ENCODE results near the gene CACNA1C.
"Not testable (repeated sequence)": the region's sequence is repeated elsewhere in the genome, so short reads cannot be mapped to it uniquely, and the experiment has no call there.

The CACNA1C gene

GRCh38 chr12:2483713-2484112, 430.9 kb downstream of the CACNA1C start:
- H3K27ac ChIP-seq, result no peak overlapping the region
- DNase-seq (ENCODE audit: low read depth, low spot score), result no peak

DNA sequence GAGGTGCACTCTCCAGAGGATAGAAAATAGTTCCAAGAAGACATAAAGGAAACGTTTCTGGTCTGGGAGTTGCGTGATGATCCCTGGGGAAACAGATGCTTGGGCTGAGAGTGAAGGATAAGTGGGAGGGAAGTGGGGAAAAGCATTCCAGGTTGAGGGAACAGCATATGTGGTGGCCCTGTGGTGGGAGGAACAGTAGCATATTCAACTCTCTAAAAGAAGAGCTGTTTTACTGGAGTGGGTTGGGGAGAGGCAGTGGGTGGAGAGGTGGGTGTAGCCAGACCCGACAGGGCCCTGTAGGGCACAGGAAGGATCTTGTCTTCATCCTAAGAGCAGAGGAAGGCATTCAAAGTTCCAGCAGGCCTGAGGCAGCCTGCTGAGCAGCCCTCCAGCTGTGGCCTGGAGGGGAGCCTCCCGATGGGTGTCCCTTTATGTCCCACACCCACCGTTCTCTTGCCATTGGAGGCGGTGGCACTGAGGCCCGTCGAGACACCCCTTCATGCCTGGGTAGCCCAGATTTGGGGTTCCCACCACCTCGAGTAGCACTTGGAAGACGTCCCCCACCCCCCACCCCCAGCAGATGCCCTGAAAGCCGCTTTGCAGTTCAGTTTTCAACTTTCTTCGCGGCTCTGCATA, 431.5 kb downstream of the CACNA1C start:
- DNase-seq (ENCODE audit: low read depth, low spot score), result no peak
- no peak overlapping the region for H3K27ac ChIP-seq

- H3K27ac ChIP-seq, result no peak overlapping the region
- DNase-seq (ENCODE audit: low read depth, low spot score), result no peak
These were observed 432.9 kb downstream of the CACNA1C start for GRCh38 chr12:2485681-2486080.

- DNase-seq (ENCODE audit: low read depth, low spot score), result no peak
- H3K27ac ChIP-seq, result no peak overlapping the region
These were observed 434.0 kb downstream of the CACNA1C start for GRCh38 chr12:2486796-2487195.

GRCh38 chr12:2487278-2487677, 434.5 kb downstream of the CACNA1C start:
- DNase-seq (ENCODE audit: low read depth, low spot score), result no peak
- no peak overlapping the region for H3K27ac ChIP-seq

DNA sequence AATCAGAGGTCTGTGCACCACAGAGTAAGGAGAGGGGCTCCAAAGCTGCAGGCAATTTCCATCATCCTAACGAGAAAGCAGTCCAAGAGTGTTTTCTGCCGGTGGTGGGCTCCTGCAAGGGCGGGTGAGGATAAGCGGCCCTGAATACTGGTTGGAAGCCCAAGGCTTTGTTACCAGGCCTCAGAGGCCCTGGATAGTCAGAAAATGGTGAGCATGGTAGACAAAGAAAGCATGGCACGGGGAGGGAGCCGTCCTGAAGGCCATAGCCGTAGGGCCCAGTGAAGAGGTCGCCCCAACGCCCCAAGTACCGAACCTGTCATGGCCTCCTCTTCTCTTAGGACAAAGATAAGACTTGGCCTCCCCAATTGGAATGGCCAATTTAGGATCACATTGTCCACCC, 435.3 kb downstream of the CACNA1C start:
- H3K27ac ChIP-seq, result no peak overlapping the region
- DNase-seq (ENCODE audit: low read depth, low spot score), result no peak

DNA sequence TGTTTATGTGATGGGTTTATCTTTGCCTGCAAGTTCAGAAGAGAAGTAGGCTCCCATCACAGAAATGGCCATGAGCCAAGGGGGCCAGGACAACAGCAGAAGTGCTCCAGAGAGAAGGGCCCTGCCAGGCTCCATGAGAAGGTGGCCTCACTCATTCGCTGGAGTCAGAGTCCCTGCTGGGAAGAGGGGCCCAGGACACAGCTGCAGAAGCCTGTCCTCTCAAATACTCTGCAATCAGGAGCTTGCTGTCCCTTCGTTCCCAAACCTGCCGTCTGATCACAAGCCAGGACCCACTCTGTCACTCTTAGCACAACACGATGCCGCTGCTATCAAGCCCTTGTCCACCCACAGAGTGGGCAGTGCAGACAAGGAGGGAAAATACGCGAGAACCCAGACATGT, 435.8 kb downstream of the CACNA1C start:
- no peak overlapping the region for H3K27ac ChIP-seq
- no peak for DNase-seq (ENCODE audit: low read depth, low spot score)

GRCh38 chr12:2489275-2489674, 436.5 kb downstream of the CACNA1C start:
- H3K27ac ChIP-seq, result no peak overlapping the region
- no peak for DNase-seq (ENCODE audit: low read depth, low spot score)

DNA sequence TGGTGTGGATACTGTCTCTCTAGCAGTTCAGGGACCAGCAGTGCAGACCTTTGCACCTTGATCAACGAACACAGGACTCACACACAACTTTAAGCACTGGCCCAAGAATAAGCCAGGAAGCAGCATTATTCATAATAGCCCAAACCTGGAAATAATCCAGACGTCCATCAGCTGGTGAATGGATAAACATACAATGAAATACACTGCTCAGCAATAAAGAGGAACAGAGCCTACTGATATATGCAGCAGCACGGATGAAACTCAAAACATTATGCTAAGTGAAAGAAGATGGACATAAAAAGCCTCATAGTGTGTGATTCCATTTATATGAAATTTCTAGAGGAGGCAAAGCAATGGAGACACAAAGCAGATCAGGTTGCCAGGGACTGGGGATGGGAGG, 438.0 kb downstream of the CACNA1C start:
- DNase-seq (ENCODE audit: low read depth, low spot score), result no peak
- H3K27ac ChIP-seq, result no peak overlapping the region

GRCh38 chr12:2491349-2491748, 438.6 kb downstream of the CACNA1C start:
- not testable (repeated sequence) for H3K27ac ChIP-seq; DNase-seq (ENCODE audit: low read depth, low spot score)

GRCh38 chr12:2492236-2492635, 439.4 kb downstream of the CACNA1C start:
- no peak overlapping the region for H3K27ac ChIP-seq
- no peak for DNase-seq (ENCODE audit: low read depth, low spot score)

DNA sequence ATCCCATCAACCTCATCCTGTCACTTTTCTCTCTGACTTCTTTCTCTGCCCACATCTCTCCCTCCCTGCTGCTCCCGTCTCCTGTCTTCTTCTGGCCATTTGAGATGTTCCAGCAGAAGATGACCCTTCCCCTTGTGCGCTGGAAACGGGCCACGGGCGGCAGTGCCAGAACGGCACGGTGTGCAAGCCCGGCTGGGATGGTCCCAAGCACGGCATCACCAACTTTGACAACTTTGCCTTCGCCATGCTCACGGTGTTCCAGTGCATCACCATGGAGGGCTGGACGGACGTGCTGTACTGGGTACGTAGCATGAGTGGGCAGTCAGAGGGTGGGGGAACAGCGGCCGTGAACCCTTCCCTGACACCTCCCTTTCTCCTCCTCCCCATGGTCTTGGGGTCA, 440.3 kb downstream of the CACNA1C start:
- DNase-seq (ENCODE audit: low read depth, low spot score), result no peak
- no peak overlapping the region for H3K27ac ChIP-seq

DNA sequence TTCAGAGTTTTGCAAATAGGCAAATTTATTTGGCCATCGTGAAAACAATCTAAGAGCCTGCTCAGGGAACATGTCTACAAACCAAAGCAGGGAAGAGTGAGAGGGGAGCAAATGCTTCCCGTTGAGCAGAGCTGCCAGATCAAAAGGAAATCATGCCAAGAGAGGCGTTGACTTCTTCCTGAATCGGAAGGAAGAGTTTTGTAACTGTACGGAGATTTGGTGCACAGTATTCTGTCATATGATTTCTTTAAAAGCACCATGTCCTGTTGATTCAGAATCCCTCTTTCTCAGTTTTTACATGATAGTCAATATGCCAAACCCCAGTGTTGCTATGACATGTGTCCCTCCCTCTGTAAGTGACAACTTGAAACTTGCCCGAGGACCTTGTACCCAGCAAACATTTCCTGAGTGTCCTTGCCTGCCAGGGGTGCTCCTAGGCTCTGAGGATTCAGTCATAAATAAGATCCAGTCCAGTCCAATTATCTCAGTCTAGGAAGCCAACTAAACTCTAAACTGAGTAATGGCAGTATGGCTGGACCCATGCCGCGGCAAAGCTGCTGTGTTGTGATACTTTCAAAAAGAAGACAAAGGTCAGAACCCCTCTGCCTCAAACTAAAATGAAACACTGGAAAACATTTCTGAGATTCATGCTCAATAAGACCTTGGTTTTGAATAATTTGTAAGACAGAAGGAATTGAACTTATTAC, 441.9 kb downstream of the CACNA1C start:
- no peak overlapping the region for H3K27ac ChIP-seq
- DNase-seq (ENCODE audit: low read depth, low spot score), result no peak

DNA sequence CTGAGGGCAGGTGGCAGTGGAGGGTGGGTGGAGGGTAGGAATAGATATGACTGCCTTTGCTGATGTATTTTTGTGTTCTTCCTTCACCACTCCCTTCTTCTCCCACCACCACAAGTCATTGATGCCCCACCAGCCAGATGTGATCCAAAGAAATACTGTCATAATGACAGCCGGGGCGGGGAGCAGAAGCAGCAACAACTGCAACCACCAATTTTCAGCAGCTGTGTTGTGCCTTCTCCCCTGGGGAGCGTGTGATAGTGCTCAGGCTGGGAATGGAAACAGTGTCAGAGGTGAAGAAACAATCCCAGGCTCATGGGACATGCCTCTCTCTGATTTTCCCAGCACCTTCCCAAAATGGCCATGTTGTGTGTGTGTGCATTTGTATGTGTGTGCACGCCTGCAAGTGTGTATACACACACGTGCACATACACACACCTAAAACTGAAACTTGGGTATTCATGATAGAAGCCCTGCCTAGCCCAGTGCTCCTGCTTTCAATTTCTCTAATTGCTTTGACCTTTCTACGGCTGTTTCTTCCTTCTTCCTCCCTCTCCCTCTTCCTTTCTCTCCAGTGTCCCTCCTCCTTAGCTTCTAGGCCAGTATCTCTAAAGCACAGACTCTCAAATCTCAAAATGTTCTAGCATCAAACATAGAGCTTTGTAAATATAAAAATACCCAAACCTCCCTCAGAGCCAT, 442.8 kb downstream of the CACNA1C start:
- H3K27ac ChIP-seq, result no peak overlapping the region
- no peak for DNase-seq (ENCODE audit: low read depth, low spot score)

DNA sequence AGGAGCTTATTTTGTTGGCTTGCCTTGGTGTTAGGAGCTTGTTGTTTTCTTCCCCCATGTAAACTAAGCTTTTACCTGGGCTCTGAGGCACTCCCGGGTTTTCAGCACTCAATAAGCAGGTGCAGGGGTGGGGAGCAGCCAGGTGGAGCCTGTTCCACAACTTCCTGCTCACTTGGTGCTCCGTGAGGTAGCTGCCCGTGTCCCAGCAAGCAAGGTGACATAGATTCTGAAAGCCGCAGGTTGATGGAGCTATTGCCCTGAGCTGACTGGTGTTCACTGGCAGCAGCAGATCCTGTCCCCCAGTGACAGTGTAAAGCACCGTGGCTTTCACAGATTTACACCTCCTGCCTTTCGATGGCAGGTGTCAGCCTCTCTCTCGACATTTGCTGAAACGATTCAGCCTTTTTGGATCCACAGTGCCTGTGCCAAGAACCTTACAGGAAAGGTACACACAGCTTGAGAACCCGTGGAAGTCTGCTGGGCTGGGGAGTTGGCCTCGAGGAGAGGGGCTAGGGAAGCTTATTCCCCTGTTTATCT, 446.2 kb downstream of the CACNA1C start:
- DNase-seq (ENCODE audit: low read depth, low spot score), result no peak

DNA sequence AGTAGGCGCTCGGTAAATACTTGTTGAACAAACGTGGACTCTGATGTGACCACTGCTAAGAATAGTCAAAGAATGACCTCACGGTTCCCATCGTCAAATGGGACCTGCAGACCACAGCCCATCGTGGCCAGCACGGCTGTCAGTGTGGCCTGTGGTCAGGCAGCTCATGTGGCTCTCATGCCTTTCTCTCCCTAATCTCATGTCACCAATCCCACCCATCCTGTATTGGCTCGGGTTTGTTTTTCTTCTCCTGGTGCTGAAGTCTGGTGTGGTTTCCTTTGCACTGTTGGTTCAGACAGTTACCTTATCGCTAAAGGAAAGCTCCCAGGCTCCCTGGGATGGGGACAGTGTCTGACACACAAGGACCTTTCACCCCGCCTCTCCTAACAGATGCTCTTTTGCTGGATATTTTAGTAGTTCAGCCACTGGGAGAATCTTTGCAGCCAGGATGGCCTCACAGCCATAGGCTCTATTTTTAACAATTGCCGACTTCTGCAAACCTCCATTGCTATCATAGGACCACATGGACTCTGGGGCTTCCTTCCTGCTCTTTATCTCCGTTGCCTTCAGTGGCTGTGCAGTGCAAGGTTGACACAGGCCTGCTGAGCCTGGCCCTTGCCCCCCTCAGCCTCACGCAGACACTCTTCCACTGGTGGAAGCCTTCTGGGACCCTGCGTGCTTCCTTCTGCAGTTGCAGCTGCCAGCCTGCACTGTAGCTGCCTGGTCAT, 448.8 kb downstream of the CACNA1C start:
- no peak for DNase-seq (ENCODE audit: low read depth, low spot score)
- H3K27ac ChIP-seq, result no peak overlapping the region

More for the DNA sequence above, 446.2 kb downstream of the CACNA1C start:
- H3K27ac ChIP-seq, result no peak overlapping the region

DNA sequence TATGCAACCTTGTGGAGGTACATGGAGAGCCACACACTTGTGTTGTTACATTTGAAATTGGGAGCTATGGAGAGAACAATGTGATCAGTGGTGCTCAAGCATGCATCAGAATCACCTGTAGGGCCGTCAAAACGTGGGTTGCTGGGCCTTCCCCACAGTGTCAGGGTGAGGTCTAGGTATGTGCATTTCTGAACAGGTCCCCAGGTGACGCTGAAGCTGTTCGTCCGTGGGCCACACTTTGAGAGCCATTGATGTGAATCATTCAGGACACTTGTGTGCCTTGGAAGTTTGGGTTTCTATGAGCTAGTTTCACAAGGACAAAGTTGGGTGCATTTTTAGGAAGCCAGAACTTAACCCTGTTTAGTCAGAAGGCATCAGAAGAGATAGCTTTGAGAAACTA, 450.2 kb downstream of the CACNA1C start:
- no peak overlapping the region for H3K27ac ChIP-seq
- DNase-seq (ENCODE audit: low read depth, low spot score), result no peak

DNA sequence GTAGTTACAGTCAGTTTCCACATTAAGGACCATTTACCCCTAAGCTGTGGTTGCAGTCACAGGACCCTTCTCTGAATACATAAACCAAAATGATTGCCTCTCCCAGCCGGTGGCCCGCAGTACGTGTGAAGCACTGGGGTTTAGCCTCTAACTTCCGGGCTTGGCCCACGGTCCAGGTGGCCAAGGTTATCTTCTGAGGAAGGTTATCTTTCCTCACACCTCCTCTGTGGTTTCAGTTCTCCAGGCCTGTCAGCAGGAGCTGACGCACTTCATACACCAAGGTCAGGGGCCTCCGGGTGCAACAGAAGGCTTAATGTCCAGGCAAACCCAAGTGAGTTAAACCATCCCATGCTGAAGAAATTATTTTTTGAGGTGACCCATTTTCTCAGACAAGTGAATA, 451.0 kb downstream of the CACNA1C start:
- H3K27ac ChIP-seq, result no peak overlapping the region
- no peak for DNase-seq (ENCODE audit: low read depth, low spot score)

DNA sequence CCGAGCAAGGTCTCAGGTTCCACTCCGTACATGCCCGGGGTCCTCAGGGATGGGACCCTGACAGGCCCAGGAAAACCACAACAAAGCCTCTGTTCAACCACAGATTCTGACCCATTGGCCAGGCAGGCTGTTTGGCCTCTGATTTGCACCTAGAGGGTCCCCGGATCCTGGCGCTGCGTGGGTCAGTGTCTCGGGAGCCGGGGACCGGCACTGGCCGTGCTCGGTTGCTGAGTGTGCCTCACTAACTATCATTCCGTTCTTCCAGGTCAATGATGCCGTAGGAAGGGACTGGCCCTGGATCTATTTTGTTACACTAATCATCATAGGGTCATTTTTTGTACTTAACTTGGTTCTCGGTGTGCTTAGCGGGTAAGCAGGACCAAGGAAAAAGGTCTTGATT, 451.8 kb downstream of the CACNA1C start:
- no peak overlapping the region for H3K27ac ChIP-seq
- DNase-seq (ENCODE audit: low read depth, low spot score), result no peak

GRCh38 chr12:2507814-2508213, 455.0 kb downstream of the CACNA1C start:
- H3K27ac ChIP-seq, result no peak overlapping the region
- DNase-seq (ENCODE audit: low read depth, low spot score), result no peak

DNA sequence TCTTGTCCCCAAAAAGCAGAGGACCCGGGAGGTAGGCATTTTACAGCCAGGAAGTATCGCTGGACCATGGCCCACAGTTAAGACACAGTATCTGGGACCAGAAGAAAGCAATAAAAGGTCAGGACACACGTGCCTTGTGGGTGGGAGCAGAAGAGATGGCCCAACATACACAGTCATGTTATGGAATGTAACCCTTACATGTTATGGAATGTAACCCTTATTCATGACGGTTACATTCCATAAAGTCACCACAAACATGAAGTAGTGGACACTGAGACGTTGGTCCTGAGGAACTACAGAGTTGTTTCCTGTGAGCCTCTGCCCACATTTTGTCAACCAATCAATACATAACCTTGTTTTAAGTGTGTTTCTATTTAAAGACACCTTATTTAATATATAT, 456.4 kb downstream of the CACNA1C start:
- no peak overlapping the region for H3K27ac ChIP-seq
- no peak for DNase-seq (ENCODE audit: low read depth, low spot score)
